H9 (cell line): ENCODE measurements around the gene COL4A1. TPM values are rescaled to one million over a fixed set of nuclear protein-coding genes. Genes with fewer than 3 reads are reported as not detected.

ENCODE experiments used
- DNase-seq: peaks from one replicate; pipeline ENCODE4 v3.0.0-alpha.2; 2017
- H2AFZ ChIP-seq: one replicate; pipeline ENCODE4 v1.6.1; 2013; ENCODE audit warnings: mild to moderate bottlenecking, low read length, control low read depth, moderate library complexity
- H2AK5ac ChIP-seq: 2 replicates; pipeline ENCODE4 v1.6.1; 2013; ENCODE audit warnings: low read length, control low read depth, mixed read lengths; ENCODE audit not compliant: insufficient read length
- H2BK120ac ChIP-seq: one replicate; pipeline ENCODE4 v1.6.1; 2013; ENCODE audit warnings: low read depth, mild to moderate bottlenecking, low read length, control low read depth, inconsistent platforms; ENCODE audit not compliant: poor library complexity, severe bottlenecking
- H2BK12ac ChIP-seq: 2 replicates; pipeline ENCODE4 v1.6.1; 2013; ENCODE audit warnings: low read length, control low read depth, mixed read lengths, low read depth; ENCODE audit not compliant: insufficient read length
- H2BK15ac ChIP-seq: 2 replicates; pipeline ENCODE4 v1.6.1; 2013; ENCODE audit warnings: low read depth, low read length, control low read depth
- H2BK20ac ChIP-seq: one replicate; pipeline ENCODE4 v1.6.1; 2013; ENCODE audit warnings: low read depth, mild to moderate bottlenecking, low read length, control low read depth, inconsistent platforms; ENCODE audit not compliant: poor library complexity, severe bottlenecking
- H2BK5ac ChIP-seq: 2 replicates; pipeline ENCODE4 v1.6.1; 2013; ENCODE audit warnings: low read length, control low read depth, mixed read lengths; ENCODE audit not compliant: insufficient read length
- H3K14ac ChIP-seq: 2 replicates; pipeline ENCODE4 v1.6.1; 2013; ENCODE audit warnings: low read length, control low read depth; ENCODE audit not compliant: insufficient read depth
- H3K18ac ChIP-seq: 2 replicates; pipeline ENCODE4 v1.6.1; 2013; ENCODE audit warnings: low read depth, mild to moderate bottlenecking, mixed read lengths, low read length, control low read depth; ENCODE audit not compliant: insufficient read length
- H3K23ac ChIP-seq: 2 replicates; pipeline ENCODE4 v1.6.1; 2013; ENCODE audit warnings: low read length, control low read depth, mixed read lengths, low read depth; ENCODE audit not compliant: insufficient read length
- H3K23me2 ChIP-seq: 2 replicates; pipeline ENCODE4 v1.6.1; 2013; ENCODE audit warnings: low read depth, mild to moderate bottlenecking, mixed read lengths, low read length, control low read depth; ENCODE audit not compliant: insufficient read length, poor library complexity, severe bottlenecking
- H3K27ac ChIP-seq: 2 replicates; pipeline ENCODE4 v1.5.1; 2013; ENCODE audit warnings: low read length, control low read depth, mixed read lengths, low read depth; ENCODE audit not compliant: insufficient read length
- H3K27me3 ChIP-seq: 2 replicates; pipeline ENCODE4 v1.6.1; 2013; ENCODE audit warnings: low read length, control low read depth, inconsistent platforms; ENCODE audit not compliant: insufficient read depth
- H3K4ac ChIP-seq: 2 replicates; pipeline ENCODE4 v1.6.1; 2013; ENCODE audit warnings: low read depth, mild to moderate bottlenecking, control low read depth, inconsistent platforms, low read length, moderate library complexity
- H3K4me1 ChIP-seq: 2 replicates; pipeline ENCODE4 v1.6.1; 2013; ENCODE audit warnings: low read length, control low read depth, inconsistent platforms; ENCODE audit not compliant: insufficient read depth
- H3K4me2 ChIP-seq: 2 replicates; pipeline ENCODE4 v1.6.1; 2013; ENCODE audit warnings: low read length, control low read depth, mixed read lengths; ENCODE audit not compliant: insufficient read length, insufficient read depth
- H3K56ac ChIP-seq: 2 replicates; pipeline ENCODE4 v1.6.1; 2013; ENCODE audit warnings: low read depth, mild to moderate bottlenecking, mixed read lengths, low read length, control low read depth; ENCODE audit not compliant: insufficient read length
- H3K79me1 ChIP-seq: 2 replicates; pipeline ENCODE4 v1.6.1; 2013; ENCODE audit warnings: low read depth, mild to moderate bottlenecking, moderate library complexity, low read length, control low read depth, inconsistent platforms; ENCODE audit not compliant: insufficient read depth, poor library complexity, severe bottlenecking
- H3K79me2 ChIP-seq: 2 replicates; pipeline ENCODE4 v1.6.1; 2013; ENCODE audit warnings: low read length, control low read depth, inconsistent platforms; ENCODE audit not compliant: insufficient read depth
- H3K9ac ChIP-seq: 2 replicates; pipeline ENCODE4 v1.6.1; 2013; ENCODE audit warnings: low read length, control low read depth, mixed read lengths; ENCODE audit not compliant: insufficient read length; ENCODE audit errors: extremely low read depth
- H3K9me3 ChIP-seq: one replicate; pipeline ENCODE4 v1.6.1; 2013; ENCODE audit warnings: low read depth, low read length, inconsistent platforms; ENCODE audit not compliant: control insufficient read depth
- H3T11ph ChIP-seq: one replicate; pipeline ENCODE4 v1.6.1; 2013; ENCODE audit warnings: mild to moderate bottlenecking, low read length, control low read depth, inconsistent platforms
- H4K20me1 ChIP-seq: one replicate; pipeline ENCODE4 v1.6.1; 2013; ENCODE audit not compliant: control insufficient read depth, insufficient read length, insufficient read depth
- H4K5ac ChIP-seq: 2 replicates; pipeline ENCODE4 v1.6.1; 2013; ENCODE audit warnings: low read depth, mild to moderate bottlenecking, mixed read lengths, low read length, control low read depth; ENCODE audit not compliant: insufficient read length
- H4K8ac ChIP-seq: replicated peaks from 2 replicates; pipeline ENCODE4 v1.6.1; 2013; ENCODE audit warnings: low read length, control low read depth, mixed read lengths, low read depth; ENCODE audit not compliant: insufficient read length
- H4K91ac ChIP-seq: 2 replicates; pipeline ENCODE4 v1.6.1; 2013; ENCODE audit warnings: low read depth, mild to moderate bottlenecking, moderate library complexity, mixed read lengths, low read length, control low read depth; ENCODE audit not compliant: insufficient read length
- H3K27ac Mint-ChIP-seq, 3 experiments: 2 replicates in 2 of 3; 3 replicates in 1 of 3; pipeline ENCODE4 v1.8.0; 2020 to 2021; ENCODE audit warnings: mixed read lengths in 3 of 3, mild to moderate bottlenecking in 1 of 3, moderate library complexity in 1 of 3
- H3K27me3 Mint-ChIP-seq: 2 replicates; pipeline ENCODE4 v1.8.0; 2021; ENCODE audit warnings: low read depth, mild to moderate bottlenecking, moderate library complexity, mixed read lengths
- H3K36me3 Mint-ChIP-seq, 3 experiments: 2 replicates in 2 of 3; 3 replicates in 1 of 3; pipeline ENCODE4 v1.8.0; 2020 to 2021; ENCODE audit warnings: low read depth in 3 of 3, mixed read lengths in 3 of 3; ENCODE audit not compliant: insufficient read depth in 1 of 3
- H3K4me1 Mint-ChIP-seq, 2 experiments: 2 replicates each; pipeline ENCODE4 v1.8.0; 2020; ENCODE audit warnings: mixed read lengths in 2 of 2
- H3K4me3 Mint-ChIP-seq, 2 experiments: 2 replicates in 1 of 2; 3 replicates in 1 of 2; pipeline ENCODE4 v1.8.0; 2020 to 2021; ENCODE audit warnings: mild to moderate bottlenecking in 2 of 2, mixed read lengths in 2 of 2, moderate library complexity in 1 of 2
- H3K9me3 Mint-ChIP-seq, 2 experiments: 2 replicates in 1 of 2; 3 replicates in 1 of 2; pipeline ENCODE4 v1.8.0; 2020; ENCODE audit warnings: mild to moderate bottlenecking in 2 of 2, mixed read lengths in 2 of 2, moderate library complexity in 1 of 2
- CTCF ChIP-seq: fragments of 200-600 bp; sonication (generic); conservative IDR thresholded peaks from 3 replicates; pipeline ENCODE4 v1.8.0; 2021; ENCODE audit warnings: antibody characterized with exemption, mild to moderate bottlenecking
- total RNA-seq: library from RNA; stranded (reverse); gene quantifications from 2 replicates; pipeline ENCODE4 v1.2.1, GENCODE V29; 2021

Gene COL4A1
- total RNA-seq, 1 experiment from 2014 or later, result 73.1 TPM

GRCh38 chr13:110294622-110295021 is 12.3 kb downstream of the COL4A1 start:
- Histone ChIP-seq H3T11ph (no peak overlapping the region), H3K27me3 (no peaks in the 10 kb centered on the region), H3K79me1 (no peaks in the 10 kb centered on the region), H2AK5ac (no peak overlapping the region), H3K14ac (no peak overlapping the region), H2BK20ac (no peak overlapping the region), H3K9me3 (no peaks in the 10 kb centered on the region), H2BK120ac (no peak overlapping the region), H3K79me2 (no peaks in the 10 kb centered on the region; the same call in 1 of the 2 replicates), H3K56ac (no peak overlapping the region), H3K9ac (no peak overlapping the region), H3K27ac (no peak overlapping the region), H4K8ac (no peak overlapping the region), H4K5ac (no peak overlapping the region), H3K23me2 (no peaks in the 10 kb centered on the region), H3K4ac (no peak overlapping the region), H2BK15ac (no peak overlapping the region), H2AFZ (no peak overlapping the region), H2BK5ac (no peak overlapping the region), H4K20me1 (no peaks in the 10 kb centered on the region), H3K23ac (no peak overlapping the region), H3K4me2 (no peak overlapping the region), H2BK12ac (no peak overlapping the region), H3K18ac (no peak overlapping the region), H3K4me1 (no peaks in the 10 kb centered on the region; the same call in 1 of the 2 replicates), H4K91ac (no peak overlapping the region)
- H3K4me3 Mint-ChIP-seq, result no peak overlapping the region
- DNase-seq, result no peak
- peaks cover 16 to 19% of the 10 kb centered on the region in 2 experiments for H3K4me1 Mint-ChIP-seq
- H3K9me3 Mint-ChIP-seq, result no peaks in the 10 kb centered on the region
- no peaks in the 10 kb centered on the region; a peak in 1 of 7 replicates for H3K36me3 Mint-ChIP-seq
- TF ChIP-seq CTCF, result no peak
- no peak overlapping the region for H3K27ac Mint-ChIP-seq
- no peaks in the 10 kb centered on the region for H3K27me3 Mint-ChIP-seq
